ENCODE results near the gene TSPAN9.

The TSPAN9 gene

GRCh38 chr12:3164454-3165077 lies 87.4 kb downstream of the TSPAN9 start:
- peak; percentile 50 for DNase-seq
- H3K36me3 ChIP-seq, result no peaks in the 10 kb centered on the region
- no peak for TF ChIP-seq CTCF (IDR thresholded peaks at IDR 0.05; ENCODE audit: low read depth, low read length)
- peak overlapping the region; percentile 94 for H3K27ac ChIP-seq
- H3K4me3 ChIP-seq (ENCODE audit: low read depth, low read length), result no peak overlapping the region
- H3K9me3 ChIP-seq (ENCODE audit: severe bottlenecking), result peaks cover 9% of the 10 kb centered on the region
- H3K27me3 ChIP-seq (ENCODE audit: insufficient read depth, low read depth, severe bottlenecking), result no peaks in the 10 kb centered on the region

- Histone ChIP-seq H3K4me3 (ENCODE audit: low read depth, low read length) (peak overlapping the region; percentile 15; the same call in 1 of the 2 replicates), H3K27me3 (ENCODE audit: insufficient read depth, low read depth, severe bottlenecking) (no peaks in the 10 kb centered on the region), H3K9me3 (ENCODE audit: severe bottlenecking) (peaks cover 9% of the 10 kb centered on the region), H3K36me3 (no peaks in the 10 kb centered on the region), H3K27ac (peak overlapping the region; percentile 94)
- TF ChIP-seq CTCF (IDR thresholded peaks at IDR 0.05; ENCODE audit: low read depth, low read length), result no peak
- DNase-seq, result peak; percentile 96
These were observed 88.2 kb downstream of the TSPAN9 start for GRCh38 chr12:3165078-3165980.

- Histone ChIP-seq H3K27ac (peak overlapping the region; percentile 94), H3K4me3 (ENCODE audit: low read depth, low read length) (no peak overlapping the region), H3K36me3 (no peaks in the 10 kb centered on the region), H3K9me3 (ENCODE audit: severe bottlenecking) (no peaks in the 10 kb centered on the region), H3K27me3 (ENCODE audit: insufficient read depth, low read depth, severe bottlenecking) (no peaks in the 10 kb centered on the region)
- no peak for TF ChIP-seq CTCF (IDR thresholded peaks at IDR 0.05; ENCODE audit: low read depth, low read length)
- DNase-seq, result no peak
These were observed 90.5 kb downstream of the TSPAN9 start for GRCh38 chr12:3167636-3168035.

- Histone ChIP-seq H3K36me3 (no peaks in the 10 kb centered on the region), H3K9me3 (ENCODE audit: severe bottlenecking) (no peaks in the 10 kb centered on the region), H3K27ac (peak overlapping the region; percentile 94), H3K27me3 (ENCODE audit: insufficient read depth, low read depth, severe bottlenecking) (no peaks in the 10 kb centered on the region), H3K4me3 (ENCODE audit: low read depth, low read length) (no peak overlapping the region)
- DNase-seq, result peak; percentile 94
- TF ChIP-seq CTCF (IDR thresholded peaks at IDR 0.05; ENCODE audit: low read depth, low read length), result no peak
These were observed 91.3 kb downstream of the TSPAN9 start for GRCh38 chr12:3168223-3169221.

- no peaks in the 10 kb centered on the region for H3K9me3 ChIP-seq (ENCODE audit: severe bottlenecking)
- TF ChIP-seq CTCF (IDR thresholded peaks at IDR 0.05; ENCODE audit: low read depth, low read length), result no peak
- no peaks in the 10 kb centered on the region for H3K27me3 ChIP-seq (ENCODE audit: insufficient read depth, low read depth, severe bottlenecking)
- H3K27ac ChIP-seq, result peak overlapping the region; percentile 94
- no peak overlapping the region for H3K4me3 ChIP-seq (ENCODE audit: low read depth, low read length)
- no peaks in the 10 kb centered on the region for H3K36me3 ChIP-seq
- DNase-seq, result peak; percentile 51
These were observed 93.4 kb downstream of the TSPAN9 start for GRCh38 chr12:3170423-3171194.

All from WERI-Rb-1 (cell line).